WTC11 (cell line): Measurements from ENCODE around the gene TMEM243. TPM values are rescaled to one million over a fixed set of nuclear protein-coding genes. Genes with fewer than 3 reads are reported as not detected.

ENCODE experiments used
- ATAC-seq: fragments of 200-7000 bp; cut with Tn5 transposase; 2 replicates; pipeline ENCODE4 v1.10.0; 2021; ENCODE audit warnings: mild to moderate bottlenecking, moderate library complexity
- CTCF ChIA-PET: fragments of 300-600 bp; sonication (Branson Sonifier 250); formaldehyde crosslinking; loops from one replicate; lab custom pipeline; 2021; ENCODE audit warnings: antibody characterized with exemption; lab: Charles Lee
- POLR2A ChIA-PET: fragments of 350-600 bp; sonication (Branson Sonifier 250); formaldehyde crosslinking; loops from one replicate; lab custom pipeline; 2021; ENCODE audit warnings: antibody characterized with exemption; lab: Charles Lee
- DNase-seq: peaks from one replicate; pipeline ENCODE4 v3.0.0; 2021; ENCODE audit warnings: low spot score
- H3K27ac Mint-ChIP-seq: 2 replicates; pipeline ENCODE4 v1.8.0; 2021; ENCODE audit warnings: mixed read lengths
- H3K27me3 Mint-ChIP-seq: 2 replicates; pipeline ENCODE4 v1.8.0; 2021; ENCODE audit warnings: low read depth, mild to moderate bottlenecking, moderate library complexity, mixed read lengths
- H3K36me3 Mint-ChIP-seq: 2 replicates; pipeline ENCODE4 v1.8.0; 2021; ENCODE audit warnings: mixed read lengths
- H3K4me1 Mint-ChIP-seq: 2 replicates; pipeline ENCODE4 v1.8.0; 2022; ENCODE audit warnings: mixed read lengths
- H3K4me3 Mint-ChIP-seq: 2 replicates; pipeline ENCODE4 v1.8.0; 2021; ENCODE audit warnings: mild to moderate bottlenecking, moderate library complexity, mixed read lengths
- H3K9me3 Mint-ChIP-seq: 2 replicates; pipeline ENCODE4 v1.8.0; 2021; ENCODE audit warnings: mixed read lengths
- AR ChIP-seq: fragments of 250-450 bp; sonication (Bioruptor Pico); IDR thresholded peaks from 2 replicates; pipeline ENCODE4 v1.9.0; 2021; ENCODE audit warnings: mild to moderate bottlenecking
- ATF1 ChIP-seq: sonication (generic); formaldehyde crosslinking; IDR thresholded peaks from 2 replicates; pipeline ENCODE4 v1.8.1; 2023; ENCODE audit warnings: mild to moderate bottlenecking, moderate library complexity, missing genetic modification reagents
- CREM ChIP-seq: sonication (generic); formaldehyde crosslinking; IDR thresholded peaks from 2 replicates; pipeline ENCODE4 v1.8.1; 2022; ENCODE audit warnings: mild to moderate bottlenecking, missing genetic modification reagents, moderate library complexity
- E2F1 ChIP-seq: sonication (generic); formaldehyde crosslinking; IDR thresholded peaks from 2 replicates; pipeline ENCODE4 v1.8.0; 2022; ENCODE audit warnings: mild to moderate bottlenecking, missing genetic modification reagents
- ERG ChIP-seq: fragments of 250-450 bp; sonication (Bioruptor Pico); IDR thresholded peaks from 2 replicates; pipeline ENCODE4 v1.8.0; 2021; ENCODE audit warnings: mild to moderate bottlenecking
- ETV6 ChIP-seq: sonication (generic); formaldehyde crosslinking; IDR thresholded peaks from 2 replicates; pipeline ENCODE4 v1.8.1; 2022; ENCODE audit warnings: mild to moderate bottlenecking, missing genetic modification reagents
- FOXK1 ChIP-seq: sonication (generic); formaldehyde crosslinking; IDR thresholded peaks from 2 replicates; pipeline ENCODE4 v1.8.0; 2022; ENCODE audit warnings: mild to moderate bottlenecking, moderate library complexity, missing genetic modification reagents
- HMGA2 ChIP-seq: fragments of 250-450 bp; sonication (Bioruptor Pico); IDR thresholded peaks from 2 replicates; pipeline ENCODE4 v1.4.0; 2021; ENCODE audit warnings: mild to moderate bottlenecking, moderate library complexity
- NFE2L1 ChIP-seq: sonication (generic); formaldehyde crosslinking; IDR thresholded peaks from 2 replicates; pipeline ENCODE4 v1.8.1; 2023; ENCODE audit warnings: missing genetic modification reagents
- STAT6 ChIP-seq: sonication (generic); formaldehyde crosslinking; conservative IDR thresholded peaks from 2 replicates; pipeline ENCODE4 v1.8.1; 2023; ENCODE audit warnings: mild to moderate bottlenecking, low read depth, missing genetic modification reagents, moderate library complexity
- TCF7 ChIP-seq: sonication (generic); formaldehyde crosslinking; IDR thresholded peaks from 2 replicates; pipeline ENCODE4 v1.8.0; 2022; ENCODE audit warnings: mild to moderate bottlenecking, low read depth, missing genetic modification reagents, moderate library complexity
- TEAD4 ChIP-seq: sonication (generic); formaldehyde crosslinking; IDR thresholded peaks from 2 replicates; pipeline ENCODE4 v1.8.0; 2022; ENCODE audit warnings: mild to moderate bottlenecking, missing genetic modification reagents
- ZBTB43 ChIP-seq: sonication (generic); formaldehyde crosslinking; IDR thresholded peaks from 2 replicates; pipeline ENCODE4 v1.8.1; 2023; ENCODE audit warnings: mild to moderate bottlenecking, missing genetic modification reagents
- ZNF263 ChIP-seq: sonication (generic); formaldehyde crosslinking; IDR thresholded peaks from 2 replicates; pipeline ENCODE4 v1.8.1; 2022; ENCODE audit warnings: low read depth, mild to moderate bottlenecking, moderate library complexity, missing genetic modification reagents
- ZNF396 ChIP-seq: fragments of 250-450 bp; sonication (Bioruptor Pico); IDR thresholded peaks from 2 replicates; pipeline ENCODE4 v1.8.0; 2021; ENCODE audit warnings: mild to moderate bottlenecking, moderate library complexity, borderline replicate concordance
- ZNF423 ChIP-seq: fragments of 250-450 bp; sonication (Bioruptor Pico); IDR thresholded peaks from 2 replicates; pipeline ENCODE4 v2.1.2; 2022; ENCODE audit warnings: mild to moderate bottlenecking, moderate library complexity
- ZNF425 ChIP-seq: fragments of 250-450 bp; sonication (Bioruptor Pico); conservative IDR thresholded peaks from 2 replicates; pipeline ENCODE4 v1.9.0; 2021; ENCODE audit warnings: mild to moderate bottlenecking
- ZNF671 ChIP-seq: fragments of 250-450 bp; sonication (Bioruptor Pico); IDR thresholded peaks from 2 replicates; pipeline ENCODE4 v1.8.0; 2021; ENCODE audit warnings: mild to moderate bottlenecking
- total RNA-seq: library from RNA; stranded (reverse); gene quantifications from 3 replicates; pipeline ENCODE4 v1.2.3, GENCODE V29; 2021

Gene TMEM243
- total RNA-seq, 1 experiment from 2014 or later, result 29.0 TPM

GRCh38 chr7:87215046-87215445, 4.5 kb downstream of the TMEM243 start:
- H3K9me3 Mint-ChIP-seq, result no peaks in the 10 kb centered on the region
- DNase-seq, result no peak
- ChIA-PET POLR2A (no interaction called here), CTCF (no interaction called here)
- no peak for ATAC-seq
- H3K27me3 Mint-ChIP-seq, result no peaks in the 10 kb centered on the region
- TF ChIP-seq TCF7 (CRISPR knock-in tag), result no peak
- no peak for TF ChIP-seq ZNF263
- no peak for TF ChIP-seq HMGA2
- no peak for TF ChIP-seq ZNF423 (CRISPR knock-in tag)
- TF ChIP-seq ZBTB43 (CRISPR knock-in tag), result no peak
- no peak for TF ChIP-seq ZNF396
- TF ChIP-seq ATF1 (CRISPR knock-in tag), result no peak
- no peak for TF ChIP-seq NFE2L1
- no peak for TF ChIP-seq AR
- no peak overlapping the region for H3K4me3 Mint-ChIP-seq
- H3K27ac Mint-ChIP-seq, result no peak overlapping the region
- peaks cover 17% of the 10 kb centered on the region for H3K4me1 Mint-ChIP-seq
- H3K36me3 Mint-ChIP-seq, result peaks cover 32% of the 10 kb centered on the region

GRCh38 chr7:87213811-87214210, 5.7 kb downstream of the TMEM243 start:
- CTCF ChIA-PET, result no interaction called here
- Mint-ChIP-seq H3K27me3 (no peaks in the 10 kb centered on the region), H3K9me3 (peaks cover 6% of the 10 kb centered on the region), H3K27ac (no peak overlapping the region; the same call in 1 of the 2 replicates), H3K4me1 (peaks cover 13% of the 10 kb centered on the region), H3K4me3 (no peak overlapping the region), H3K36me3 (peaks cover 41% of the 10 kb centered on the region)
- DNase-seq, result no peak
- TF ChIP-seq TEAD4 (CRISPR knock-in tag) (no peak), ERG (no peak)
- POLR2A ChIA-PET, result no interaction called here
- no peak for ATAC-seq

GRCh38 chr7:87213252-87213651, 6.3 kb downstream of the TMEM243 start:
- TF ChIP-seq E2F1 (CRISPR knock-in tag), result no peak
- H3K27me3 Mint-ChIP-seq, result no peaks in the 10 kb centered on the region
- peaks cover 10% of the 10 kb centered on the region for H3K9me3 Mint-ChIP-seq
- ChIA-PET POLR2A (interaction anchor here (1.2 kb wide), 1 partner anchor 61 kb away, joined by 3 read pairs; the partner anchor contains the start of gene DMTF1), CTCF (interaction anchor here (1.4 kb wide), 1 partner anchor 24 kb away, joined by 4 read pairs; no protein-coding TSS in a partner anchor)
- H3K27ac Mint-ChIP-seq, result no peak overlapping the region
- ATAC-seq (no peak), DNase-seq (no peak)
- peaks cover 8% of the 10 kb centered on the region for H3K4me1 Mint-ChIP-seq
- H3K36me3 Mint-ChIP-seq, result peaks cover 45% of the 10 kb centered on the region
- no peak overlapping the region for H3K4me3 Mint-ChIP-seq

- H3K9me3 Mint-ChIP-seq, result peaks cover 18% of the 10 kb centered on the region
- peaks cover 3% of the 10 kb centered on the region; the same call in 1 of the 2 replicates for H3K4me1 Mint-ChIP-seq
- H3K27me3 Mint-ChIP-seq, result no peaks in the 10 kb centered on the region
- H3K36me3 Mint-ChIP-seq, result peaks cover 48% of the 10 kb centered on the region
- no peak overlapping the region for H3K4me3 Mint-ChIP-seq
- POLR2A ChIA-PET, result interaction anchor here (0.5 to 1.2 kb wide), 2 partner anchors 48 to 60 kb away, joined by 3 read pairs; partner anchors contain the start of gene DMTF1
- CTCF ChIA-PET, result interaction anchor here (1.4 kb wide), 1 partner anchor 25 kb away, joined by 4 read pairs; no protein-coding TSS in a partner anchor
- no peak overlapping the region for H3K27ac Mint-ChIP-seq
- TF ChIP-seq ZNF425, result no peak
- TF ChIP-seq ETV6 (CRISPR knock-in tag), result no peak
- TF ChIP-seq CREM, result no peak
- TF ChIP-seq FOXK1 (CRISPR knock-in tag), result no peak
- TF ChIP-seq TEAD4 (CRISPR knock-in tag), result no peak
- TF ChIP-seq ATF1 (CRISPR knock-in tag), result no peak
- TF ChIP-seq STAT6 (CRISPR knock-in tag), result no peak
- no peak for TF ChIP-seq ZNF671 (CRISPR knock-in tag)
- TF ChIP-seq, all 79 proteins: peak for 0
- ATAC-seq (no peak), DNase-seq (no peak)
Measured at GRCh38 chr7:87212498-87212897, 7.0 kb downstream of the TMEM243 start.
